Medulla oblongata (tissue), 1 donor: ENCODE measurements around the gene STX1B.
A peak's percentile ranks its signal among the peaks of the same experiment; 100 is the strongest.

ENCODE experiments used
- DNase-seq: peaks from one replicate; pipeline ENCODE4 v3.0.0-alpha.2; 2015; ENCODE audit errors: extremely low spot score

Gene STX1B

DNA sequence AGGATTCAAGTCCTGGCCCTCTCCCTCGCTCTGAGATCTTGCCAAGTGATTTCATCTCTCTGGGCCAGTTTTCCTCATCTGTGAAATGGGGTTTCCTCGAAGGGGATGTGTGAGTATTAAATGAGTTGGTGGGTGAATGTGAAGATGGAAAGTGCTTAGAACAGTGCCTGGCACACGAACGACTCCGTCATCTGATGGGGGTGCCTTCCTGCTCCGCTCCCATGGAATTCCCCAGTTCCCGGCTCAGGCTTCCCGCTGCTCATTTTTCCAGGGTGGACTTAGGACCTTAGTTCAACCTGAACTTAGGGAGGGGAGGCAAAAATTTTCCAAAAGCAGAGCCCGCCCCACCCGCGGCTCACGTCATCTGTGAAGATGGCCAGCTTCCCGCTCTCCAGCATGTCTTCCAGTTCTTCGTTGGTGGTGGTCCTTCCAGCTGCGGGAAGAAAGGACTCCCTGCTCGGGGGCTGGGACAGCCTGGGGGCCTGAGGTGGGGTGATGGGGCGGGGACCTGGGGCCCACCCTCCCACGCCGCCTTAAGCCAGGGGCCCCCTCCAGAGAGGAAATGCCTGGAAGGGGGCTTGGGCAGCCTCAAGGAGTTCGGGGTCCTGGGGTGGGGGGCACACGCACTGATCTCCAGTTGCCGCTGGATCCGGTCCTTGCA, 14.0 kb downstream of the STX1B start:
- DNase-seq: no peak

GRCh38 chr16:30995927-30996323, 14.5 kb downstream of the STX1B start:
- no peak for DNase-seq

DNA sequence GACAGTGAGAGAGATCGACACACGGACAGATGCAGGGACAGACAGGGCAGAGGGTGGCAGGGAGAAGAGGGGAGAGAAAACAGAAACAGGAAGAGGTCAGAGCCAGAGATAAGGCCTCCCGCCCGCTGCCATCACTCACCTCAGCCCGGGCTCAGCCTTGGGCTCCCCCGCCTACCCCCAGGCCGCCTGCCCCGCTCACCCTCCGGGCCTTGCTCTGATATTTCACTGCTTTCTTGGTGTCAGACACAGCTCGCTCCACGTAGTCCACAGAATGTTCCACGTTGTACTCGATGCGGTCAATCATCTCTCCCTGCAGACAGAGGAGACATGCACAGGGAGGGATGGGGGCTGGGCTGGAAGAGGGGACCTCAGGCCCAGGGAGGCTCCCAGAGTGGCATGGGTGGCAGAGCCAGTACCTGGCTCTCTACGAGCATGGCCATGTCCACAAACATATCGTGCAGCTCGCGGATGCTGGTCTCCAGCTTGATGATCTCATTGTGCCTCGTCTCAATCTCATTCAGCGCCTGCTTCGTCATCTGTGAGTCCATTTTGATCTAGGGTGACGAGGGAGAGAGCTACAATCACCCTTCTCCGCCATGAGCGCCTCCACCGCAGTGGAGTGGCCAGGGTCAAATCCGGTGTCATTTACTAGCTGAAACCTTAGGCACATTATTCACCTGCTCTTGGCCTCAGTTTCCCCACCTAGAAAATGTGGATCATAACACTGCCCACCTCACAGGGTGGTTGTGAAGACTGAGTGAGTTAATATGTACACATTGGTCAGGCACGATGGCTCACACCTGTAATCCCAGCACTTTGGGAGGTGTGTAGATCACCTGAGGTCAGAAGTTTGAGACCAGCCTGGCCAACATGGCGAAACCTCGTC, 17.3 kb downstream of the STX1B start:
- DNase-seq: no peak

- no peak for DNase-seq
These were observed 18.1 kb downstream of the STX1B start for GRCh38 chr16:30992276-30992780.

GRCh38 chr16:30991052-30991451, 19.4 kb downstream of the STX1B start:
- DNase-seq: no peak

DNA sequence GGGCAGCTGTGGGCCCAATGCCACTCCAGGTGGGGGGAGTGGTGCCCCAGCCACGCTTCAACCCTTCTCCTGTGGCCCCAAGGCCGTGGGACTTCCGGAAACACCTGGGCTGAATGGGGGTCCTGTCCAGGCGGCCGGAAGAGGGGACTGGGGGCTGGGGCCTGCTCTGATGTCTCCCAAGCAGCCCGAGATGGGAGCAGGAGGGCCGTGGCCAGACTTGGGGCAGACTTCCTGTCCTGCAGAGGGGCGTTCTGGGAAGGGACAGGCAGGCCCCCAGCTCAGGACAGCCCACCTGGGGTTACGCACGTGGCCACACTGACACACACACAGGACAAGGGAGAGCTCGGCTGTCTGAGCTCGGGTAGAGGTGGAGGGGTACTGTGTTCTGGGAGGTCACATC, 20.3 kb downstream of the STX1B start:
- no peak for DNase-seq

DNA sequence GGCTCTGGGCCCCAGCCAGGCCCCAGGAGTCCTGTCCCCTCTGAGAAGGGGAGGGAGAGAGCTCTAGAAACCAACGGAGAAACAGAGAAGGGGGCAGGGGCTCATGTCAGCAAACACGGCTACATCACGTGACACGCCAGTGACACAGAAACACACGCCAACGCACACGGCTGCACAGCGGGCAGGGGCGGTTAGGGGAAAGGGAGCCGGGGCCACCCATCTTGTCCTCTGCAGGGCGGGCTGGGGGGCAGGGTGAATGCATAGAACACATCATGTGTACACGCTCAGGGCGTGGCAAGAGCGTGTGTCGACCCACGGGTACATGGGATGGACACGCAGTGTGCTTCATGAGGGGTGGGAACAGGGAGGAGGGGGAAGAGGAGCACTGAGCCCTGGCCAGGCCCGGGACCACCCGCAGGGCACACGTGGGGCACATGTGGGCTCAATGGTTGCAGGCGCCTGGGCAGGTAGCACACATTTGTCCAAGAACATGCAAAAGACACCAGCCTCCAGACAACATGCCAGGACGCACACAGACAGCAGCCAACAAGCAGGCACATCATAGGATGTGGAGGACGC, 20.9 kb downstream of the STX1B start:
- DNase-seq: no peak

DNA sequence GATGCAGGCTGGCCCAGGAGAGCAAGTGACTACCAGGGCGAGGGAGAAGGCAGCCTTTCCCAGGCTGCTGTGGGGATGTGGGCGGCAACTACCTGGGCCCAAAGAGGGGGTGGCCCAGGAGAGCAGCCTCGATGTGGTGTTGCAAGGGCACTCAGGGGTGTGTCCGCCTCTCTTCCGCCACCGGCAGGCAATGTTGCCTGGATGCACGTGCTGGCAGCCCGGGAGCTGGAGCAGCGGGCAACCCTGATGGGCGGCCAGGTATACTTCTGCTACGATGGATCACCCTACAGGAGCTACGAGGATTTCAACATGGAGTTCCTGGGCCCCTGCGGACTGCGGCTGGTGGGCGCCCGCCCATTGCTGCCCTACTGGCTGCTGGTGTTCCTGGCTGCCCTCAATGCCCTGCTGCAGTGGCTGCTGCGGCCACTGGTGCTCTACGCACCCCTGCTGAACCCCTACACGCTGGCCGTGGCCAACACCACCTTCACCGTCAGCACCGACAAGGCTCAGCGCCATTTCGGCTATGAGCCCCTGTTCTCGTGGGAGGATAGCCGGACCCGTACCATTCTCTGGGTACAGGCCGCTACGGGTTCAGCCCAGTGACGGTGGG, 22.8 kb downstream of the STX1B start:
- DNase-seq: no peak

DNA sequence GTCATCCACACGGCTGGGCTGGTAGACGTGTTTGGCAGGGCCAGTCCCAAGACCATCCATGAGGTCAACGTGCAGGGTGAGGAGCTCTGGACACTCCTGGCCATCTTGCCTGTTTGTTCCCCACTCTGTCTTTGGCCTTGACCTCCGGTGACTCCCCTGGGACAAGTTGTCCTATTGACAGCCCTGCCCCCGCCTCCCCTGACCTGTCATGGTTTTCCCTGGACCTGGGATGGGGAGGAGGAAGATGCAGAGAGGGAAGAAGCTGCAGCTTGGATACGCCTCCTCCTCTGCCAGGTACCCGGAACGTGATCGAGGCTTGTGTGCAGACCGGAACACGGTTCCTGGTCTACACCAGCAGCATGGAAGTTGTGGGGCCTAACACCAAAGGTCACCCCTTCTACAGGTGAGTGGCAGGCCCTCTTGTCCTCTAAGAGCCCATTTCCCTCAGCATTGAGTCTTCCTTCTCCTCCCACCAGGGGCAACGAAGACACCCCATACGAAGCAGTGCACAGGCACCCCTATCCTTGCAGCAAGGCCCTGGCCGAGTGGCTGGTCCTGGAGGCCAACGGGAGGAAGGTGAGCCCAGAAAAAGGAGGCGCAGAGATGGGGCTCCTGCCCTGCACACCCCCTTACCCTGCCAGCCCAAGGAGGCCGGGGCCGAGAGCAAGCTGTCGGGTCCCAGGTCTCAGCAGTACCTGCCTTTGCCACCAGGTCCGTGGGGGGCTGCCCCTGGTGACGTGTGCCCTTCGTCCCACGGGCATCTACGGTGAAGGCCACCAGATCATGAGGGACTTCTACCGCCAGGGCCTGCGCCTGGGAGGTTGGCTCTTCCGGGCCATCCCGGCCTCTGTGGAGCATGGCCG, 24.1 kb downstream of the STX1B start:
- no peak for DNase-seq

- no peak for DNase-seq
These were observed 24.9 kb downstream of the STX1B start for GRCh38 chr16:30985401-30986128.

DNA sequence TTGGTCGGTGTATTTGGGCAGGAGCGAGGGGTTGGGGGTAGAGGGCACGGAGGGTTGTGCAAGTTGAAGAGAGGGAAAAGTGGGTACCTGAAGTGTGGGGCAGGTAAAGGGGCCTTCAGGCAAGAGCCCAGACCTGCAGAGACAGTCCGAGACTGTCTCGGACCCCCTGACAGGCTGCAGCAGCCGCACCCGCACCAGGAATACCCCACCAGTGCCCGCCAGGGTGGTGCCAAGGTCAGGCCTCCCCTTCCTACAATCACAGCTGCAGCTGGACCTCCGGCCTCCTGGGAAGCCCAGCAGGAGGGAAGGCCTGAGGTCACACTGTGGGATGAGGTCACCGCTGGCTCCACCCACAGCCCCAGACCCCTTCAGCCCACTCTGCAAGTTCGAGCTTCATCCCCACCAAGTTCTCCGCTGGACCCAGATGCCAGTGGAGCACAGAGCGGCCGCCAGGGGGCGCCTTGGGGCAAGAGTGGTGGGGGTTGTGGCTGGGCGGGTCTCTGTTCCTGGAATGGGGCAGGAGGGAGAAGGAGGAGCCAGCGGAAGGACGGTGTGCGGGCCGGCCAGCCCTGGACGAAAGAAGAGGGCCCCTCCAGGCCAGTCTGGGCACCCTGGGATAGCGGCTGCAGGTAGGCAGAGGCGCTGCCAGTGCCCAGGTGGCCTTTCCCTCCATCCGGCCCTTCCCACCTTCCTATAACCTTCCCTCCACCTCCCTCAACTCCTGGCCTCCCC, 25.6 kb downstream of the STX1B start, which contains the start of gene HSD3B7:
TSS of gene HSD3B7 (plus strand) at position 539 of the 732 bp plus-strand sequence. CDS start 452 bp downstream, outside the sequence.
- peak; percentile 83 for DNase-seq

DNA sequence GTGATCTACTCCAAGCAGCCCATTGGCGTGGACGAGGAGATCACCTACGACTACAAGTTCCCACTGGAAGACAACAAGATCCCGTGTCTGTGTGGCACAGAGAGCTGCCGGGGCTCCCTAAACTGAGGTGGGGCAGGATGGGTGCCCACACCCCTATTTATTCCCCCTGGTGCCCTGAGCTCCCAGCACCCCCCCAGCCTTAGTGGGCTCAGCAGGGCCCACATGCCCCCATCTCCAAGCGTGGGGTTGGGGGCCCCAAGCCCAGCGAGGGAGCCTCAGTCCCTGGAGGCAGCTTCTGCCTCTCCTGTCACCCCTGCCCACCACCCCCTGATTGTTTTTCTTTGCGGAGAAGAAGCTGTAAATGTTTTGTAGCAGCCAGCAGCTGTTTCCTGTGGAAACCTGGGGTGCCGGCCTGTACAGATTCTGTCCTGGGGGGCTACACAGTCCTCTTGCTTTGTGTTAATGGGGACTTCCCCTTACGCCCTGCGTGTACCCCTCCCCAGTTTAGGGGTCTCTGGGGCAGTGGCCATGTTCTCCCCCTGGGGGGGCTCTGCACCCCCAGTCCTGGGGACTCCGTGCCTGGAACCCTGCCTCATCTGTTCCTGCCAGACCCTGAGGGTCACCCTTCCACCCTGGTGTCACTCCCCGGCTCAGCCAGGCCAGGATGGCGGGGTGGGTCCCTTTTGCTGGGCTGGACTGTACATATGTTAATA, 26.4 kb downstream of the STX1B start:
- DNase-seq: no peak

GRCh38 chr16:30983289-30983889, 27.0 kb downstream of the STX1B start:
- DNase-seq: no peak

GRCh38 chr16:30982548-30983288, 27.7 kb downstream of the STX1B start:
- no peak for DNase-seq

- no peak for DNase-seq
These were observed 29.5 kb downstream of the STX1B start for GRCh38 chr16:30980959-30981358.

GRCh38 chr16:30980434-30980833, 30.0 kb downstream of the STX1B start:
- DNase-seq: no peak

GRCh38 chr16:30980023-30980371, 30.4 kb downstream of the STX1B start:
- DNase-seq: no peak
